Activated CD4-positive, alpha-beta T cell treated with anti-CD3 and anti-CD28 coated beads for 1 hour (primary cell): ENCODE data around the gene ZNF174.

ENCODE experiments used
- DNase-seq: peaks from one replicate; pipeline ENCODE4 v3.0.0-alpha.2; 2020

ZNF174 gene

DNA sequence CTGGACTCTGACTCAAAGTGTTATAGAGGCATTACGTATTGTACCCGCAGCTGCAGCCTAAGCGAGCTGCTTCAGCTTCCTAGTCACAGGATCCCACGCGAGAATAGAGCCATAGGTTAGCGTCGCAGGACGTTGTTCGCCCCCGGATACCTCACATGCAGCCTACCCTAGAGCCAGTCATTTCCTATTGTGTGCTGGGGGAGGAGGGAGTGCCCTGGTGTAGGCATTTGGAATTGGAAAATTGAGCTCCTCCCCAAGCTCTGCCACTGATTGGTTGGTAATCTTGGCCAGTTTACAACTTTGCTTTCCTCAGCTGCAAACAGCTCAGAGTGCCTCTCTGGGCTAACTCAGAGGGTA, 43.0 kb downstream of the ZNF174 start:
- DNase-seq: no peak

- no peak for DNase-seq
Observed at GRCh38 chr16:3454093-3454492, 53.1 kb downstream of the ZNF174 start.

DNA sequence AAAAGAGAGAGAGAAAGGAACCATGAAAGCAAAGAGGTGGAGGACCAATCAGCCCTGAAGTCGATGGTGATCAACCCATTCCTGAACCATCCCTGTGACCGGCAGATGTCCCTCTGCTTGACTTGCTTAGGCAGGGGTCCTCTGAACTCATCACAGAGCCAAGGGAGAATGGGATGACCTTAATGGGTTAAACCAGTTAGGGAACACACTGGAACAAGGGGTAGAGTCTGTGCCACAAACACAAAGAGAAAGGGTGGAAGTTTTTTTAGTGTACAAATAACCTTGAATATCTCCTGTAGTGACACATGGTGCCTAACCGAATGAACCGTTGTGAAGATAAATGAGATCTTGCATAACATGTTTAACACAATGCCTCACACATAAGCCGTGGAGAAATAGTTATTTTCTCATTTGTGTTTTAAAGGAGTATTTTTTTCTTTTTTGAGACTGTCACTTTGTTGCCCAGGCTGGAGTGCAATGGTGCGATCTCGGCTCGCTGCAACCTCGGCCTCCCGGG, 53.7 kb downstream of the ZNF174 start:
- DNase-seq: no peak

- peak; percentile 84 for DNase-seq
Observed at GRCh38 chr16:3457434-3458252, 56.6 kb downstream of the ZNF174 start.

- no peak for DNase-seq
Observed at GRCh38 chr16:3458278-3458851, 57.4 kb downstream of the ZNF174 start.

- no peak for DNase-seq
Observed at GRCh38 chr16:3458852-3459361, 57.9 kb downstream of the ZNF174 start.
